C4-2B (cell line): Measurements from ENCODE around the gene PSRC1.

Experiments used
- ZFX ChIP-seq: fragments of 450-650 bp; IDR thresholded peaks from 2 replicates; pipeline ENCODE4 v1.6.1; 2017
- TF ChIP-seq, protein P1 (sequence below): fragments of 450-650 bp; conservative IDR thresholded peaks from 2 replicates; pipeline ENCODE4 v1.5.1; 2017; ENCODE audit warnings: mild to moderate bottlenecking

DNA sequence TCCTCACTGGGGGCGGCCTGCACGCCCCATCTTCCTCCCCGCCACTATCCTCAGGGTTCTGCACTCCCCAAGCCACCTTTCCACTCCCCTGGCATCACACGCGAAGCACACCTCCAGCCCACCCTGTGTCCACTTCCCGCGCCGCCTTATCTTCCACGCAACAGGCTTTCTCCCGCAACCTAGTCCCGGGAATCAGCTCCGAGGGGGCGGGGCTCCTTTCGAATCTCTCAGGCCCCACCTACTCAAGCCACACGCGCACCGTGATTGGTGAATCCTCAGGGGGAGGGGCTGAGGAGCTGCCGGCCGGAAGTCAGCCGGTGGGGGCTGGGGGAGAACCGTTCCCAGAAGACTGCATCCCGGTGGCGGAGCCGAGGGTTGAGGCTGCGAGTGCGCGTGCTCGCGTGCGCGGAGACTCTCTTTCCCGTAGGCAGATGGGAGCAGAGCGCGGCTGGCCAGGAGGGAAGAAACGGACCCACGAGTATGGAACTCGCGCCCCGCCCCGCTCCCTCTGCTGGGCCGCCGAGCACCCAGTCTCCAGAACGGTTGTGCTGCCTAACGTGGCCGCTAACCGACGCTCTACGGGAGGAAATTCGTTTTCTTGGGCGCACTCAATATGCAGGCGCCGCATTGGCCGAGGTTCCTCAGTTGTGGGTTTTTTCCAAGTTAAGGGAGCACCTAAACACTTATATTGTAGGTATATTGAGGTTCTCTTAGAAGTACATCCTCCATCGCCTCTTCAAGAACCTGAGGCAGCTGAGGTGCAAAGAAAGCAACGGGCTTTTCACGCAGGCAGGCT is at the start of gene PSRC1:
- no peak for TF ChIP-seq ZFX
- TF ChIP-seq, protein P1, sequence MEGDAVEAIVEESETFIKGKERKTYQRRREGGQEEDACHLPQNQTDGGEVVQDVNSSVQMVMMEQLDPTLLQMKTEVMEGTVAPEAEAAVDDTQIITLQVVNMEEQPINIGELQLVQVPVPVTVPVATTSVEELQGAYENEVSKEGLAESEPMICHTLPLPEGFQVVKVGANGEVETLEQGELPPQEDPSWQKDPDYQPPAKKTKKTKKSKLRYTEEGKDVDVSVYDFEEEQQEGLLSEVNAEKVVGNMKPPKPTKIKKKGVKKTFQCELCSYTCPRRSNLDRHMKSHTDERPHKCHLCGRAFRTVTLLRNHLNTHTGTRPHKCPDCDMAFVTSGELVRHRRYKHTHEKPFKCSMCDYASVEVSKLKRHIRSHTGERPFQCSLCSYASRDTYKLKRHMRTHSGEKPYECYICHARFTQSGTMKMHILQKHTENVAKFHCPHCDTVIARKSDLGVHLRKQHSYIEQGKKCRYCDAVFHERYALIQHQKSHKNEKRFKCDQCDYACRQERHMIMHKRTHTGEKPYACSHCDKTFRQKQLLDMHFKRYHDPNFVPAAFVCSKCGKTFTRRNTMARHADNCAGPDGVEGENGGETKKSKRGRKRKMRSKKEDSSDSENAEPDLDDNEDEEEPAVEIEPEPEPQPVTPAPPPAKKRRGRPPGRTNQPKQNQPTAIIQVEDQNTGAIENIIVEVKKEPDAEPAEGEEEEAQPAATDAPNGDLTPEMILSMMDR, result peak; percentile 57
